Subcutaneous adipose tissue (tissue), 4 donors: ENCODE data around the gene PLOD2. TPM values are rescaled to one million over a fixed set of nuclear protein-coding genes. Genes with fewer than 3 reads are reported as not detected.

ENCODE experiments used
- CTCF ChIP-seq: fragments of 450-650 bp; IDR thresholded peaks from one replicate; pipeline ENCODE4 v1.5.1; 2016; ENCODE audit warnings: low read depth, mild to moderate bottlenecking, control low read depth, antibody characterized with exemption, moderate library complexity
- total RNA-seq, 4 donors: library from RNA; depleted of rRNA; stranded (reverse); fragments of >200 nt; gene quantifications; one replicate each; pipeline ENCODE4 v1.1.0, GENCODE V29; 2016

PLOD2 gene
- total RNA-seq, 4 donors from 2014 or later, result 86.7 to 144 (median 93.8) TPM

GRCh38 chr3:146100180-146100579 is 60.8 kb downstream of the PLOD2 start:
- no peak for TF ChIP-seq CTCF

- TF ChIP-seq CTCF, result no peak
Observed at GRCh38 chr3:146099316-146099715, 61.7 kb downstream of the PLOD2 start.

- no peak for TF ChIP-seq CTCF
Observed at GRCh38 chr3:146093896-146094295, 67.1 kb downstream of the PLOD2 start.

- TF ChIP-seq CTCF, result no peak
Observed at GRCh38 chr3:146092230-146092629, 68.8 kb downstream of the PLOD2 start.

GRCh38 chr3:146091397-146091796 is 69.6 kb downstream of the PLOD2 start:
- TF ChIP-seq CTCF, result no peak

GRCh38 chr3:146090521-146090920 is 70.5 kb downstream of the PLOD2 start:
- TF ChIP-seq CTCF, result no peak

GRCh38 chr3:146088840-146089239 is 72.1 kb downstream of the PLOD2 start:
- TF ChIP-seq CTCF, result no peak
